Uterus (tissue), 4 donors: Measurements from ENCODE around the gene CATSPERZ. TPM values are rescaled to one million over a fixed set of nuclear protein-coding genes. Genes with fewer than 3 reads are reported as not detected.

Experiments used
- DNase-seq, 2 donors: peaks; one replicate each; pipeline ENCODE4 v3.0.0-alpha.2; 2019 to 2020
- H3K27ac ChIP-seq, 2 donors: fragments of 200-600 bp; sonication (generic); 1 replicate in 1 of 2; 2 replicates in 1 of 2; pipeline ENCODE4 v1.5.1; 2016 to 2018
- H3K27me3 ChIP-seq, 2 donors: fragments of 200-600 bp; sonication (generic); one replicate each; pipeline ENCODE4 v1.5.1; 2018 to 2019; ENCODE audit warnings: control low read depth in 1 of 2
- H3K36me3 ChIP-seq, 2 donors: fragments of 200-600 bp; sonication (generic); one replicate each; pipeline ENCODE4 v1.5.1; 2019; ENCODE audit warnings: control low read depth in 1 of 2
- H3K4me1 ChIP-seq, 2 donors: fragments of 200-600 bp; sonication (generic); one replicate each; pipeline ENCODE4 v1.5.1; 2018 to 2019; ENCODE audit warnings: control low read depth in 1 of 2
- H3K4me3 ChIP-seq, 2 donors: fragments of 200-600 bp; sonication (generic); 1 replicate in 1 of 2; 2 replicates in 1 of 2; pipeline ENCODE4 v1.5.1; 2018 to 2019; ENCODE audit warnings: mild to moderate bottlenecking in 1 of 2
- H3K9me3 ChIP-seq, 2 donors: fragments of 200-600 bp; sonication (generic); one replicate each; pipeline ENCODE4 v1.5.1; 2019; ENCODE audit warnings: control low read depth in 1 of 2
- CTCF ChIP-seq, 4 experiments: fragments of 200-600 bp in 2 of 4; fragments of 450-650 bp in 2 of 4; sonication (generic) in 2 of 4; IDR thresholded peaks; one replicate each; pipeline ENCODE4 v1.5.1; 2016 to 2019; ENCODE audit warnings: antibody characterized with exemption in 4 of 4, mild to moderate bottlenecking in 2 of 4, moderate library complexity in 1 of 4
- POLR2A ChIP-seq, 2 donors: fragments of 450-650 bp; IDR thresholded peaks; one replicate each; pipeline ENCODE4 v1.6.1; 2016; ENCODE audit warnings: antibody characterized with exemption in 2 of 2, mild to moderate bottlenecking in 1 of 2, moderate library complexity in 1 of 2
- intact Hi-C: fragments of 100-400 bp; cut with DNase I; formaldehyde crosslinking; loops from one replicate; pipeline ENCODE4 v1.15.1; 2023; ENCODE audit warnings: low total_unique reads
- total RNA-seq, 4 donors: library from RNA; depleted of rRNA in 3 of 4; stranded (reverse); fragments of >200 nt in 3 of 4; gene quantifications; one replicate each; pipeline versions ENCODE4 v1.1.0 to v1.2.4, GENCODE V29; 2014 to 2023
- donor health status: DM: yes; HTN: yes; CAD: no.

Gene CATSPERZ
- total RNA-seq, 4 donors from 2014 or later = not detected

GRCh38 chr11:64281957-64282770 is 18.0 kb upstream of the CATSPERZ start:
- H3K4me3 ChIP-seq = no peak overlapping the region
- no peak overlapping the region for H3K27ac ChIP-seq
- DNase-seq = no peak
- H3K27me3 ChIP-seq = no peaks in the 10 kb centered on the region
- TF ChIP-seq POLR2A (IDR thresholded peaks at IDR 0.05) (no peak), CTCF (IDR thresholded peaks at IDR 0.05) (no peak)
- no peaks in the 10 kb centered on the region for H3K36me3 ChIP-seq
- no peaks in the 10 kb centered on the region for H3K9me3 ChIP-seq
- H3K4me1 ChIP-seq = peaks cover 6 to 14% of the 10 kb centered on the region in 2 donors
- intact Hi-C loops = no loop called here

- Histone ChIP-seq H3K9me3 (no peaks in the 10 kb centered on the region), H3K36me3 (no peaks in the 10 kb centered on the region), H3K27ac (no peak overlapping the region), H3K4me3 (no peak overlapping the region), H3K4me1 (peaks cover 6 to 14% of the 10 kb centered on the region in 2 donors), H3K27me3 (no peaks in the 10 kb centered on the region)
- intact Hi-C loops = no loop called here
- DNase-seq = no peak
- TF ChIP-seq CTCF (IDR thresholded peaks at IDR 0.05) = no peak
- no peak for TF ChIP-seq POLR2A (IDR thresholded peaks at IDR 0.05)
These were observed 17.1 kb upstream of the CATSPERZ start for GRCh38 chr11:64283092-64283491.

GRCh38 chr11:64284048-64284961 is 15.9 kb upstream of the CATSPERZ start, which contains the start of gene BAD:
BAD (minus strand) TSS chr11:64284665; CDS start chr11:64284368, 297 bp downstream.
- no peaks in the 10 kb centered on the region for H3K36me3 ChIP-seq
- peaks cover 6 to 14% of the 10 kb centered on the region in 2 donors for H3K4me1 ChIP-seq
- H3K27me3 ChIP-seq = no peaks in the 10 kb centered on the region
- DNase-seq = peak; percentile 95 to 96
- intact Hi-C loops = no loop called here
- peak within 1 kb of the TSS; percentile 94 to 98 for H3K27ac ChIP-seq
- peak within 1 kb of the TSS; percentile 64 to 74 for H3K4me3 ChIP-seq
- H3K9me3 ChIP-seq = no peaks in the 10 kb centered on the region
- TF ChIP-seq POLR2A (IDR thresholded peaks at IDR 0.05) = peak; percentile 42 to 54
- TF ChIP-seq CTCF (IDR thresholded peaks at IDR 0.05) = no peak

- TF ChIP-seq POLR2A (IDR thresholded peaks at IDR 0.05) = peak in 1 of 2 donors; percentile 56
- no peak for TF ChIP-seq CTCF (IDR thresholded peaks at IDR 0.05)
- Histone ChIP-seq H3K36me3 (no peaks in the 10 kb centered on the region), H3K4me3 (peak within 1 kb of the TSS; percentile 64 to 74), H3K9me3 (no peaks in the 10 kb centered on the region), H3K27ac (peak within 1 kb of the TSS; percentile 94 to 98), H3K27me3 (no peaks in the 10 kb centered on the region), H3K4me1 (peaks cover 6 to 14% of the 10 kb centered on the region in 2 donors)
- intact Hi-C loops = no loop called here
- peak; percentile 87 to 89 for DNase-seq
These were observed 14.9 kb upstream of the CATSPERZ start, which contains the start of gene GPR137 for GRCh38 chr11:64284962-64285884. GPR137 (plus strand) TSS chr11:64285848; CDS start chr11:64286525, 677 bp downstream.
